Ovary (tissue), 9 donors: ENCODE measurements around the gene DENND5B. TPM values are rescaled to one million over a fixed set of nuclear protein-coding genes. Genes with fewer than 3 reads are reported as not detected.

Source experiments
- DNase-seq, 5 donors: peaks; one replicate each; pipeline ENCODE4 v3.0.0-alpha.2; 2019 to 2020
- H3K27ac ChIP-seq, 2 donors: fragments of 200-600 bp; one replicate each; pipeline versions ENCODE4 v1.5.1 to v1.8.0; 2019 to 2022
- H3K27me3 ChIP-seq: fragments of 200-600 bp; one replicate; pipeline ENCODE4 v1.8.0; 2022
- H3K36me3 ChIP-seq: fragments of 200-600 bp; sonication (generic); one replicate; pipeline ENCODE4 v1.5.1; 2019
- H3K4me1 ChIP-seq: one replicate; pipeline ENCODE4 v1.8.1; 2013; ENCODE audit warnings: mild to moderate bottlenecking, moderate library complexity; ENCODE audit not compliant: insufficient read depth
- H3K4me3 ChIP-seq: fragments of 200-600 bp; sonication (generic); one replicate; pipeline ENCODE4 v1.5.1; 2017
- H3K9me3 ChIP-seq, 2 donors: fragments of 200-600 bp in 1 of 2; sonication (generic) in 1 of 2; one replicate each; pipeline versions ENCODE4 v1.5.1 to v1.8.1; 2013 to 2019; ENCODE audit warnings: mild to moderate bottlenecking in 1 of 2, moderate library complexity in 1 of 2
- EP300 ChIP-seq: sonication (generic); formaldehyde crosslinking; IDR thresholded peaks from one replicate; pipeline ENCODE4 v1.6.1; 2017; ENCODE audit warnings: antibody characterized with exemption
- POLR2A ChIP-seq: fragments of 450-650 bp; IDR thresholded peaks from one replicate; pipeline ENCODE4 v1.6.1; 2017; ENCODE audit warnings: antibody characterized with exemption, mild to moderate bottlenecking, moderate library complexity
- WGBS, 3 donors: extraction: QIAGEN DNeasy Blood & Tissue Kit in 1 of 3; methylation state at CpG; one replicate each; pipeline versions ENCODE4 v1.1.5 to v1.1.7; 2013 to 2017; 5-methylcytosine and 5-hydroxymethylcytosine counted together
- intact Hi-C, 4 donors: fragments of 100-400 bp; cut with DNase I; formaldehyde crosslinking; loops; one replicate each; pipeline versions ENCODE4 v1.11.0 to v1.15.1; 2022 to 2023
- polyA plus RNA-seq, 2 donors: library from polyadenylated mRNA; stranded (reverse); fragments of 200-250 nt in 1 of 2; fragments of 350-450 nt in 1 of 2; fragmentation: Illumina TruSeq in 1 of 2; extraction: RNeasy Lipid Tissue Mini Kit (QIAGEN cat#74804) in 1 of 2; gene quantifications; one replicate each; pipeline ENCODE4 v1.2.3, GENCODE V29; 2013 to 2014
- total RNA-seq, 7 donors: library from RNA; depleted of rRNA in 2 of 7; stranded (reverse); fragments of >200 nt in 2 of 7; fragmentation: NEBNext Ultra II Directional in 3 of 7; extraction: Animal tissue kit (Norgen Biotek cat#: 25700) in 3 of 7; gene quantifications; one replicate each; pipeline versions ENCODE4 v1.1.0 to v1.2.4, GENCODE V29; 2016 to 2023
- TF ChIP-seq, protein P1 (sequence below), 3 donors: fragments of 450-650 bp in 2 of 3; fragments of 200-600 bp in 1 of 3; IDR thresholded peaks; one replicate each; pipeline versions ENCODE4 v1.5.1 to v1.8.0; 2016 to 2022; ENCODE audit warnings: antibody characterized with exemption in 3 of 3, mild to moderate bottlenecking in 1 of 3
- donor health status: DM: no; HTN: no; CAD: no; lungs with moderate emphysema.
- donor health status: DM: no; HTN: no; CAD: no.
- donor health status: Bipolar disorder and iron deficiency.
- donor health status: DM: yes; HTN: yes; CAD: no.
- donor health status: DM: no; HTN: no; CAD: no.
- donor health status: DM: yes; HTN: yes; CAD: no.

Gene DENND5B
- total and polyA plus RNA-seq, 9 donors: 13.9 to 70.7 (median 47.9) TPM

DNA sequence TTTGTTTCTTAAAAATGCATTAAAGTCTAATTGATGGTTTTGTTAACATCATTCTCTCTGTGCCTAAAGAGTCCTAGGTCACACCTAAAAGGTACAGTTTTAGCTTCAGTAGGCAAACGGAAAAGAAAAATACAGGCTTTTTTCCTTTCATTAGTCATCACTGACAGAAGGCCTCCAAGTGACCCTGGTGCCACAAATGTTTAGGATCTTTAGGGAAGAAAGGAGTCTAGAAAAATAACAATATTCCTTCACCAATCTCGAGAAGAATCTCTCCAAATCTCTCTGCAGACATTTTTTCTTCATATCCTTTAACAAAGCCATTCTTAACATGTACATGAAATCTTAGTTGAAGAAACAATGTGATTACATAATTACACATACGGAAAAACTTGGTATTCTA, 2.0 kb downstream of the DENND5B start:
- no peaks in the 10 kb centered on the region for H3K27me3 ChIP-seq
- TF ChIP-seq POLR2A: no peak
- TF ChIP-seq EP300: no peak
- TF ChIP-seq, protein P1, sequence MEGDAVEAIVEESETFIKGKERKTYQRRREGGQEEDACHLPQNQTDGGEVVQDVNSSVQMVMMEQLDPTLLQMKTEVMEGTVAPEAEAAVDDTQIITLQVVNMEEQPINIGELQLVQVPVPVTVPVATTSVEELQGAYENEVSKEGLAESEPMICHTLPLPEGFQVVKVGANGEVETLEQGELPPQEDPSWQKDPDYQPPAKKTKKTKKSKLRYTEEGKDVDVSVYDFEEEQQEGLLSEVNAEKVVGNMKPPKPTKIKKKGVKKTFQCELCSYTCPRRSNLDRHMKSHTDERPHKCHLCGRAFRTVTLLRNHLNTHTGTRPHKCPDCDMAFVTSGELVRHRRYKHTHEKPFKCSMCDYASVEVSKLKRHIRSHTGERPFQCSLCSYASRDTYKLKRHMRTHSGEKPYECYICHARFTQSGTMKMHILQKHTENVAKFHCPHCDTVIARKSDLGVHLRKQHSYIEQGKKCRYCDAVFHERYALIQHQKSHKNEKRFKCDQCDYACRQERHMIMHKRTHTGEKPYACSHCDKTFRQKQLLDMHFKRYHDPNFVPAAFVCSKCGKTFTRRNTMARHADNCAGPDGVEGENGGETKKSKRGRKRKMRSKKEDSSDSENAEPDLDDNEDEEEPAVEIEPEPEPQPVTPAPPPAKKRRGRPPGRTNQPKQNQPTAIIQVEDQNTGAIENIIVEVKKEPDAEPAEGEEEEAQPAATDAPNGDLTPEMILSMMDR (IDR thresholded peaks at IDR 0.05): no peak
- peak overlapping the region in 1 of 2 donors; percentile 99 for H3K27ac ChIP-seq
- intact Hi-C loops: no loop called here
- no peaks in the 10 kb centered on the region for H3K36me3 ChIP-seq
- no peaks in the 10 kb centered on the region for H3K9me3 ChIP-seq
- H3K4me1 ChIP-seq: peaks cover 7% of the 10 kb centered on the region
- 8 to 11% (median 11%) methylated on average over 3 of the region's 3 CpGs for WGBS, 3 donors
- H3K4me3 ChIP-seq: peak overlapping the region; percentile 95
- DNase-seq: no peak

DNA sequence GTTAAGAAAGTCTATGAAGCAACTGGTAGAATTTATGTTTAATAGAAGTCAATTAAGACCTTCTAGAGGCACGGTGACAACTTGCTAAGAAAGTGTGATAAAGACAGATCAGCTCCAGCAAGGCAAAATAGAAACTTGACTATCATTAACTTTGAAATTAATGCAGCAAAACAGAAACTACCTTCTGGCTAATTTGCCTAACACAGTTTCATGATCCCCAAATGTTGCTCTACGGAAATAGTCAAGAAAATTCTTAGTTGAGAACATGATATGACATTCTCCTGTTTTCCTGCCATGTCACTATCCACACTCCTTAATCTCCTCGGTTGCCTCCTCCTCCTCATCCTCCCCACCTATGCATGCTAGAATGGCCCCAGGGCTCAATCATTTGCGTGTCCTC, 4.2 kb downstream of the DENND5B start:
- H3K36me3 ChIP-seq: no peaks in the 10 kb centered on the region
- WGBS, 3 donors: 77 to 83% (median 80%) methylated on average over 4 of the region's 4 CpGs
- no peak overlapping the region for H3K4me3 ChIP-seq
- intact Hi-C loops: no loop called here
- H3K27me3 ChIP-seq: no peaks in the 10 kb centered on the region
- no peak overlapping the region for H3K27ac ChIP-seq
- no peak for DNase-seq
- H3K4me1 ChIP-seq: peaks cover 9% of the 10 kb centered on the region
- TF ChIP-seq, protein P1 (IDR thresholded peaks at IDR 0.05): no peak
- TF ChIP-seq POLR2A: no peak
- H3K9me3 ChIP-seq: no peaks in the 10 kb centered on the region

DNA sequence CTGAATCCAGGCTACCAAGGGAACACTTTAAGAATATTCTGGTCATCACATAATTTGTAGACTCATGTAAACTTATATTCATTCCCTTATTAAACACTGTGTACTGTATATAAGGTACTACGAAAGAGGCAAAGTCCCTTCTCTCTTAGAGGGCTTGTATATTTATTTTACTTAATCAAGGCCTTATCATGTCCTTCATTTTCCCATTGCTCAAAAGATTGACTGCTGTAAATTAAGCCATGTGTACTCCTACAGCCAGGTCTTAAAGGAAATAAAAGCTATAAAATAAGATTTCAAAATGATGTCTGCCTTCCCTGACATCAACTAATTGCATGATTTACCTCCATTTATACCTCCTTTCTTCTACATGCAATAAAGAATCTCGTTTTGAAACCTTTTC, 5.0 kb downstream of the DENND5B start:
- intact Hi-C loops: no loop called here
- TF ChIP-seq, protein P1 (IDR thresholded peaks at IDR 0.05): no peak
- no peak for TF ChIP-seq EP300
- TF ChIP-seq POLR2A: no peak
- no peaks in the 10 kb centered on the region for H3K36me3 ChIP-seq
- no peaks in the 10 kb centered on the region for H3K9me3 ChIP-seq
- no peak for DNase-seq
- H3K27ac ChIP-seq: no peak overlapping the region
- H3K4me1 ChIP-seq: peaks cover 9% of the 10 kb centered on the region
- H3K4me3 ChIP-seq: no peak overlapping the region
- 67 to 75% (median 68%) methylated on average over 2 of the region's 2 CpGs for WGBS, 3 donors
- no peaks in the 10 kb centered on the region for H3K27me3 ChIP-seq

DNA sequence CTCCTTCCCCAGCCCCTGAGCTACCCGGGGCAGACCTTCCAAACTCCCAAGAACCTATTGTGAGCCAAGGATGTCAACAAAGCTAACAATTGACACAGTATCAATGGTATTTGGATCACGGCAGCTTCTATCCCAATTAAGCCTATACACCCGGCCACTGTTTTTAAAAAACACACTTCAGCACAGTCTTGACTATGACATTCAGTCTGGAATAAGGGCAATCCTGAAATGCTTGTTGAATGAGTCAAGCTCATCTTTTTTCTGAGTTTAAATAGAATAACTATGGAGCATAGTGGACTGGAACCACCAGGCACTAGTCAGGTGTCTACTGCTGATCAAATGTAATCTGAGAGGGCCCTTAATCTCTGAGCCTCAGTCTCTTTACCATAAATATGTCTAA, 5.7 kb downstream of the DENND5B start:
- DNase-seq: no peak
- H3K4me3 ChIP-seq: no peak overlapping the region
- no peak for TF ChIP-seq EP300
- no peak for TF ChIP-seq POLR2A
- TF ChIP-seq, protein P1 (IDR thresholded peaks at IDR 0.05): no peak
- peak overlapping the region in 1 of 2 donors; percentile 5 for H3K27ac ChIP-seq
- 49 to 58% (median 53%) methylated on average over 3 of the region's 3 CpGs for WGBS, 3 donors
- intact Hi-C loops: no loop called here
- H3K36me3 ChIP-seq: no peaks in the 10 kb centered on the region
- H3K27me3 ChIP-seq: no peaks in the 10 kb centered on the region
- H3K9me3 ChIP-seq: no peaks in the 10 kb centered on the region
- H3K4me1 ChIP-seq: peaks cover 9% of the 10 kb centered on the region
